Posterior vena cava (tissue), 2 donors: ENCODE data around the gene CDK6. TPM values are rescaled to one million over a fixed set of nuclear protein-coding genes. Genes with fewer than 3 reads are reported as not detected.

Experiments used
- DNase-seq: peaks from one replicate; pipeline ENCODE4 v3.0.0-alpha.2; 2020; ENCODE audit warnings: low spot score
- intact Hi-C, 2 donors: fragments of 100-400 bp; cut with DNase I; formaldehyde crosslinking; loops; one replicate each; pipeline versions ENCODE4 v1.14.1 to v1.14.2; 2022 to 2023
- total RNA-seq, 2 donors: library from RNA; stranded (reverse); fragmentation: NEBNext Ultra II Directional; extraction: Animal tissue kit (Norgen Biotek cat#: 25700); gene quantifications; one replicate each; pipeline ENCODE4 v1.2.1, GENCODE V29; 2021
- donor health status: DM: yes; HTN: yes; CAD: no.
- donor health status: DM: yes; HTN: yes; CAD: no.

The CDK6 gene
- total RNA-seq, 2 donors from 2014 or later = 19.1 to 24.9 TPM

DNA sequence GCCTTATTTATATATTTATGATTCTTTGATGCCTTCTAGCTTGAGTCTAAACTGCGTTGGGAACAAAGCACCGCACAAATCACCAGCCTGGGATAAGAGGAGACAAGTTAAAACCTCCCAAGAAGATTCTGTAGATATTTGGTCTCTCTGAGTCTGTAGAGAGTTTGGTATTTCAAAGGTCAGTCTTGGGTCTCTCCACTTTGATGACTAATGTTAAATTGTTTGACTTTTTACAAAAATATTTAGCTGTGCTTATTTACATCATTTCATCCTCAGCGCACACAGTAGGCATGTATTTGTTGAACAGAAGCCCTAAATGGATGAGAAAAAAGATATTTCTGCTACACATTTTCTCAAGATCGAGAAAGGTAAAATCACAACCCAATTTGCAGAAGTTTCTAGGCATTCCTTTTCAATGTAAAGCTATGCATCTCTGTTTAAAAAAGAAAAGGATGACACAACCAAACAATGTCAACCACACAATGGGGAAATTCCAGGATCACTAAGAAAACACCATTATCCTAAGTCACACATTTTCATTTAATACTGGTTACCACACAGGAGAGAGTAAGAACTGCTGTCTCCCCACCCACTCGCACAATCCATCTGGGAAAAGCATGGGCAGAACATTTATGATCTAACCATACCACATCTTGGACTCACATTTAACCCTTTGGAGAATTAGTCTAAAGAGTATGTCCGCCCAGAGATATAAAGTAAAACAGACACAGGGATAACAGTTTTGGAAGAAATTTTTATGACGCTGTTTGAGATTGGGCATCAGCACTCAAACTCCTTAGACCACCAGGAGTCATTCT is 4.4 kb downstream of the CDK6 start:
- intact Hi-C loops = loop anchor here (5.0 to 10.0 kb wide), 4 partner anchors 135 to 207 kb away; no protein-coding TSS in a partner anchor
- no peak for DNase-seq

DNA sequence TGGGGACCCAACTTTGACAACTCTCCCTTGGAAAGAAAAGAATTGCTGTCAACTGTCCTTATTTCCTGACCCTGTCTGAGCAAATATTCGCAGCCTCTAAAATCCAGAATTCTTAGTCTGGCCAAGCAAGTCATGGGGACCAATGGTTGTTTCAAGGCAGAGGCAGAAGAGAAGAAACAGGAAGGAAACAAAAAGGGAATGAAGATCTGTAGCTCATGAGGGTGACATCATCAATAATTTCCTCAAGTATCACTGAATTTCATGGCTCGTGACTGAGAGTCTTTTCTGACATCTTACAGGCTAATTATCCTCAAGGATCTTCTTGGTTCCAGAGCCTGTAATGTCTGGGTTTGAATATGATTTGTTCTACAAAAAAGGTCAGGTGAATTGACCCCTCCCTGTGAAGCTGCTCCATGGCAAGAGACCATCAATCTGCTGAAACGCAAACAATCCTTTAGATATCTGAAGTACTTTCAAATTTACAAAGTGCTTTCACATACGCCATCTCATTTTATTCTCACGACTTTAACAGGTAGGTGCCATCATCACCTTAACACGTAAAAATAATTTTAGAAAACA is 5.8 kb downstream of the CDK6 start:
- DNase-seq = no peak
- intact Hi-C loops = loop anchor here (5.0 to 10.0 kb wide), 4 partner anchors 133 to 206 kb away; no protein-coding TSS in a partner anchor

DNA sequence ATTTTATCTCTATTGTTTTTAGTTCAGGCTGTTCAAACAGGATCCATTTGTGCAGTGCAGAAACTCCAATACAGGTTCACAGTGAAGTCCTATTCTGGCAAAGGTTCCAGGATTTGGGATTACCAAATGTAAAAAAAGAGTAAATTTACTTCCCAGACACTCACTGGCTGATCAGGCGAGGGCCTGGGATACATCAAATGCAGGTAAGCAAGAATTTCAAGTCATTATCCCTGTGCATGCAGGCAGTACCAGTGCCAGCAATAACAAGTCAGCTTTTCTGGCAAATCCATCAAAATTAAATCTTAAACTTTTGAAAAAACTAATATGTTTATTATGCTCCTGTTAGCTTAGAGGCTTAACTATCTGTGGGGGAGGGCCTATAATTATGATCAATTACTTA is 6.3 kb downstream of the CDK6 start:
- intact Hi-C loops = loop anchor here (5.0 to 10.0 kb wide), 4 partner anchors 133 to 205 kb away; no protein-coding TSS in a partner anchor

DNA sequence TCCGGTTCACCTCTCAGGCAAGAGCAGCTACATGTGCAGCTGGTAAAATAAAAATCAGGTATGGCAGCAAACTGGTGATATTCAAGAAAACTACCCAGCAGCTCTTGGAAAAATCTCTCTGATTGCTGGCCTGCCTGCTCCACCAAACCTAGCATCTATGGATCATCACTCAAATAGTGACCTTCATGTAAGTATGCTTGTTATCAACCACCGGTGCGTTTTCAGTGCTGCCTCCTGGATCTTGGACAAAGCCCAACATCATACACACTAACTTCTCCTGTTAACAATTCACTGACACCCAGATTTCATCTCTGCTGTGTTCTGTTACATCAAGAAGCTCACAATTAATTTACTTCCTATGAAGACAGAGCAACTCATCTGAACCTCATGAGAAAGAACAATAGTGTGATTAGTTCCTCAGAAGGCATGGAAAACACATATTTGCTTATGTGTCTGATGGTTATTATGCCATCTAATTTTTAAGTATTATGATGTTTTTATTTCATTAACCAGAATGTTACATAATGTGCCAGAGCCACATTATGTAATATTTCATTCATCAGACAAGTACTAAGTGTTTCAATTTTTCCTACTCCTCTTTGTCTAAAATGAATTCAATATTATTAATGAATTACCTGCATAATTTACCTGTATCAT is 8.8 kb downstream of the CDK6 start:
- intact Hi-C loops = no loop called here
- no peak for DNase-seq

More for the DNA sequence above, 6.3 kb downstream of the CDK6 start:
- no peak for DNase-seq

DNA sequence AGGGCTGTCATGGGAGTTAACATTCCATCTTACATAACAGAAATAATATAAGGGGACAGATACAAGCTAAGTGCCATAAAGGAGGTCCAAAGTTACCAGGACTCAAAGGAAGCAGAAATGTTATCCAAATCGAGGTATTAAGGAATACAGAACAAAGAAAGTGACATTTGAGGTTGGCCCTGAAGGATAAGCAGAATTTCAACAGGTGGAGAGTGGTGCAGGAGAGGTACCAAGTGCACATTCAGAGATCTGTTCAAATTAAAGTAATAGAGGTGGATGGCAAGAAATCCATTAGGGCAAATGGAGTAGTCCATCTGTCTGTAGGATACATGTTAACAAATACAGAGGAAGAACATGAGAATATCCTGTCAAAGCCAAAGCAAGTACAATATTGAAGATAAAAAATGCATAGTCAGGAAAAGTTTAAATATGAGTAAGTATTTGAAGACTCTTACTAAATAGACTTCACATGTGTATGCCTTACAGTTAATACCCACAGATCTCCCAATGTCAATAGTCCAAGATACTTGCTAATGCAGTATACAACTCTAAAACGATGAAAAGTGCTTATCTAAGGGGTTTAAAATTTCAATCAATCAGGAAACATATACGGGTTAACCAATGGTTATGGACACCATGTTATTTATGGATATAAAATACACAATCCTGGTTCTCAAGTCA is 10.0 kb downstream of the CDK6 start:
- intact Hi-C loops = no loop called here
- no peak for DNase-seq

DNA sequence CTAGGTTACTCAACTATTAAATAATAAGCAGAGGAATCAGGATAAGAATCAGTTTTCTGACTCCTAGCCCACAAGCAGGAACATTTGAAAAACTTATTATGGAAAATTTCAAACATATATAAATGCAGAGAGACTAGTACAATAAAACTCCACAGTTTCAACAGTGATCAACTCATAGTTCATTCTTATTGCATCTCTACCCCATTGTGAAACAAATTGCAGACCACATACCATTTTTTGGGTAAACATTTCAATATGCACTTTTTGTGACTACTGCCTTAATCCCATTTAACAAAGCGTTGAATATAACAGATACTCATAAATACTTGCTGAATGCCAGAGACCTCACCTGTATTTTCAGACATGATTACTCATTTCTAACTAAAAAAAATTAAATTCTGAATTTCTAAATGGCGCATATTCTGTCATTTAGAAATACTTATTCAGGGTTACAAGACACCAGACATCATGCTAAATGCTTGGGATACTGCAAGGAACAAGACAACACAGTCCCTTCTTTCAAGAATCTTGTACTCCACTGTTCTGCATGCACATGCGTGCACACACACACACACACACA is 11.4 kb downstream of the CDK6 start:
- intact Hi-C loops = no loop called here
- no peak for DNase-seq

DNA sequence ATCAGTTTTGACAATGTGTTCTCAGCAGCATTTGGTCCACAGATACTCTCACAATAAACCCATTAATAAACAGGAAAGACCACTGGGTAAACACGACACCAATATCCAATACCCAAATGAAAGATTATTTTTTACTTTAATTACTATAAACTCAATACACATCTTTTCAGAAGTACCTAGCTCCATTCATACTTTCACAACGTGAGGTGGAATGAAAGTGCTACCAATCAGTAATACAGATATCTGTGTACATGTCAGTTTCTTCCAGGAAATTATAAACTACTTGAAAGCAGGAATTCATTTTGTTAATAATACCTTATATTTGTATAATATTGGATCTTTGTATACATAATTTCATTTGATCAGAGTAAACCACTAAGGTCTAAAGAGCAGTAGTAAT is 11.9 kb downstream of the CDK6 start:
- DNase-seq = no peak
- intact Hi-C loops = no loop called here

DNA sequence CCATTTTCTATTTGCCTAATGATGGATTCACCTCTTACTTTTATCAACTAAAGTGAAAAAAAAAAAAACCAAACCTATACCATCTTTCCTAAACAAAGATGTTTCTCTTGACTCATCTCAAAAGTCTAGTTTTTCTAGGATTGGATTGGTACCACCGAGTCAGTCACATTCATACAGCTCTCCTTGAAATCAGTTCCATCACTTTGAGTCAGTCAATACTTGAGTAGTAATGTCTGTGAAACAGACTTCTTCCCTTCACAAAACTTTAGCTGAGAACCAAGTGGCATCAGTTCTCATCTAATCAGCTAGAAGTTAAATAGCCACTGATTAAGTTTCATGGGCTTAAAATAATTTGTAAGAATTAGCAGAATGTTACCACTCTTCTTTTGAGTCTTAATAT is 13.3 kb downstream of the CDK6 start:
- intact Hi-C loops = no loop called here
- DNase-seq = no peak

DNA sequence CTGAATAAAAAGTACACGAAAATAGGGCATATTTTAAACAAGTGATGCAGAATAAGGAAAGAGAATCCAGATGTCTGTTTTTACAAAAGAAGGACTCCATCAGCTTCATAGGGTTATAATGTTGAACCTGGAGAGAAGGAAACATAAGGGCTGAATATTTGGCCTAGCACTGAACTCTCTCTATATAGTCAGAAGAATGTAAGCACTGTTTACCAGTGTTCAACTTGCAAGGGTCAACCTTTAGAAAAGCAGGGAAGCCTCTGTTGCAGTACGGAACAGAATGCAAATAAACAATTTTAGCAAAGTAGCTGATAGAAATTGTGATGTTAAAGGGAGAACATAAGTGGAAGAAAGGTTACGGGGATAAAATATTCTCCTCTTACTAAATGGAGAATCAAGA is 16.2 kb downstream of the CDK6 start:
- intact Hi-C loops = no loop called here

DNA sequence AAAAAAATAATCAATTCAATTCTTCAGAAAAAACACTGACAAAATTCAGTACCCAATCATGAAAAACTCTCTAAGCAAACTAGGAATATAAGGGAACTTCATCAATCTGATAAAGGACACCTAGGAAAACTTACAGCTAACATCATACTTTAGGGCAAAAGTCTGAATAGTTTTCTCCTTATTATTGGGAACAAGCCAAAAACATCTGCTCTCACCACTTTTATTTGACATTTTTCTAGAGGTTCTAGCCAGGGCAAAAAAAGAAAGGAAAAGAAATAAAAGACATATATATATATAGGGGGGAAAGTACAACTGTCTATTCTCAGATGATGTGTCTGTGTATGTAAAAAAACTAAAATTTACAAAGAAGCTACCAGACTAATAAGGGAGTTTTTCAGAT is 19.0 kb downstream of the CDK6 start:
- intact Hi-C loops = no loop called here
- DNase-seq = no peak

More for the DNA sequence above, 16.2 kb downstream of the CDK6 start:
- DNase-seq = no peak

DNA sequence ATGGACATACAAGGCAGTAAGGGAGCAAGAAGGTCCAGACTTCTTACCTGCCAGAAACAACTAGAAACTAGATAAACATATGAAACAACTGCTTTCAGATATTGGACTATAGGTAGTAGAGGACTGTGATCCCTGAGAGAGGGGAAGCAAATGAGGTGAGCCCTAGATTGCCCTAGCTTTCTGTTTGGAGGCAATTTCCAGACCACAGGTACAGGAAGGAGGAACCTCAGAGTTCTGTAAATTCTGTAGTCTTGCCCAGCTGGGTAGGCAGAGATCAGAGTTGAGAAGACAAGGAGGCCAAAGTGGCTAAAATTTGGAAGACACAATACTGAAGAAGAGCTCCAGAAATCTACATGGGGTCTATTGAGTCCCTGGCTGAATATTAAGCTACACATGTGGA is 21.0 kb downstream of the CDK6 start:
- intact Hi-C loops = no loop called here
- DNase-seq = no peak

DNA sequence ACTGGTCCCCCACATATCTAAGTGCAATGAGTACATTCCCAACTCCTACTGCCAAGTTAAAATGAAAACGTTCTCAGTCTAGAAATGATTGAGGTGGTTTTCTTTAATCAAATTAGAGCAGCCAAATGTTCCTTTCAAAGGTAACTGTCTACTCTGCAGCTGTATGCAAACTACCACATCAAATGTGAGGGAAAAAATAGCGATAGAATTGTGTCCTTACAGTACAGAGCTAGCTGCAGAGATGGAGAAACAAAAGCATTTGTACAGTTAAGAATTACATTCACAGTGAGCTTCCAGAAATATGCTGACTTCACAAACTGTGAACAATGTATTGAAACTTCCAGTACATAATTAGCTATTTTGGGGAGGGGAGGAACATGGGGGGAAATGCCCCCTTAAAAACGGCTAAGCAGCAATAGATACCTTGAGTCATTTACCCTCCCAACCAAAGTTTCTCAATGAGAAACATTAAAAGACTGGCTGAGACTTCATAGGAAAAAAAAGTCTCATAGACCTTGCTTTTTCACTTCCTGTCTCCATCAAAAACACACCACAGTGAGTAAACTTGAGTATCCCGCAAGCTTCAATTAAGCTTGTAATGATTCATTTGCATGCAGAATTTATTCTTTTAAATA is 22.9 kb downstream of the CDK6 start:
- intact Hi-C loops = no loop called here
- no peak for DNase-seq

DNA sequence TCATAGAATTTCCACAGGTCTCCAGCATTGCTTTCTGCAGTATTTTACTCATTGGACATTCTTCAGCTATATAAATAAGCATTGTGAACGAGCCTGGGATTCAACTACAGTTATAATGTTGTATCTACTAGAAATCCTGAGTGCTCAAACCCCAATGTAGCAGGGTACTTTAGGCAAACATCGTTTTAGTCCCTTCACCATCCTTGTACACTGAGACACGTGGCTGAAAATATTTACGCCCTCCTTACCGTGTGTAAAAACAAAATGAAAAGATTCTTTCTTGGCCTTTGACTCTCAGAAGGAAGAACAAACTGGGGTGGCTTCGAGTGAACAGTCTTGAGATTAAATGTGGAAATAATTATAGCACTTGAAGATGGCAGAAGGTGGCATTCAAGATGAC is 25.2 kb downstream of the CDK6 start:
- intact Hi-C loops = no loop called here

DNA sequence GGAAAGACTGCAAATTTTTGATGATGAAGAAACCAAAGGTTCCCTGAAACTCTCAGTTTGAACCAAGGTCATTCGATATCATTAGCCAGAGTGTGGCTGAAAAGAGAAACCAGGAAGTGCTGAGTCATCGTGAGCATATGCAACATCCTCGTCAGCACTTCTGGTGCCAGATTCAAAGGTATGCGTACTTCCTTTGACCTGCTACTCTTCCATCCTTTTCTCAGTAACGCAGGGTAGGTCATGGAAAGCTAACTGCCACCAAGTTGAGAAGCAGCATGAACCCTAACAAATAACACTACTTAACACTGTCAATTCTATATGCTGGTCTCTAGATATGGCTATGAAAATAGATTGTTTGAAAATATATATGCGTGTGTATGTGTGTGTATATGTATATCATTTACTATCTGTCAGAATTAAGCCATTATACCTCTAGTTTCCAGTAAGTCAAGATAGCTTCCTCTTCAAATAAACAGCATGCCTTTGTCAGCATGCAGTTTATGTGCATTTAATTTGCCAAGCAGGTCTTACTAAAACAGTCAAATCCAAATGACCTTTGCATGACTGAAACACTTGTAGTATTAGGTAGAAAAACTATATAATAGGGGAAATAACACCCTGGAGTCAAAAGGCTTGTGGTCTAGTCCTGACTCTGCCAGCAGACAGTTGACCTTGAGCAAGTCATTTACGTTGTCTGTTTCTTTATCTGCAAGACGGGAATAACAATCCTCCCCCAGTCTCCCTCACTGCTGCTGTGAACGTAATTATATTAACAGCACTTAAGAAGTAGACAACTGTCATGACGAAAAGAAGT is 26.4 kb downstream of the CDK6 start:
- no peak for DNase-seq
- intact Hi-C loops = no loop called here

More for the DNA sequence above, 25.2 kb downstream of the CDK6 start:
- DNase-seq = no peak

DNA sequence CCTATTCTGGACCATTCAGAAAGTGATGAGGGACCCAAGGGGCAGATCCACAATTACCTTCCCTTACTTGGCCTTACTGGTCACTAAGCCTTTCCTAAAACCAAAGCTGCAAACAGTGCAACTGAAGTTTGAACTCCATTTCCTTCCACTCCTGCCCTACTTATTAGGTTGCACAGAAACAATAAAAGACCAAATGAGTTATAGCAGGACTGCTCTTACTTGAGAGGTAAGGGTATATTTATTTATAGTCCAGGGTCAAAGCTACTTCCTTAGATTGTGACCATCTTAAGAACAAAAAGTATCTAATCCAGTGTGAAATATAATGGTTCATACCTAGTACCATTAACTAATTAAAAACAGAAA is 27.0 kb downstream of the CDK6 start:
- intact Hi-C loops = no loop called here

DNA sequence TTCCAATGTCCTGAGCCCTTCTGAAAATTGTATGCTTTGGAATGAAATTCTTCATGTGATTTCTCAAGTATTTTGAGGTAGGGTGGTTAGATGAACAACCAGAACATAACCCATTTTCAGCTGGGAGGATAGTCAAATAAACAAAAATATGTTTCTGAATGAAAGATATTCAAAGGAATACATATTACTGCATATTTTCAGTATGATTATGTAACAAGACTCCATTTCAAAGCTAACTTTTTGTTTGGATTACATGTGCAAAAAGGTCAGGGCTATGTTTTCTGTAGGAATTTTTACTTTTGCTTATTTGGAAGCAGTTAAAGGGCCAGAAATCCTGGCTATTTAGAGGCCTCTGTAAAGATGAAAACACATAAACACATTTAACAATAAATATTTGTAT is 27.7 kb downstream of the CDK6 start:
- intact Hi-C loops = no loop called here
- DNase-seq = no peak

More for the DNA sequence above, 27.0 kb downstream of the CDK6 start:
- DNase-seq = no peak

DNA sequence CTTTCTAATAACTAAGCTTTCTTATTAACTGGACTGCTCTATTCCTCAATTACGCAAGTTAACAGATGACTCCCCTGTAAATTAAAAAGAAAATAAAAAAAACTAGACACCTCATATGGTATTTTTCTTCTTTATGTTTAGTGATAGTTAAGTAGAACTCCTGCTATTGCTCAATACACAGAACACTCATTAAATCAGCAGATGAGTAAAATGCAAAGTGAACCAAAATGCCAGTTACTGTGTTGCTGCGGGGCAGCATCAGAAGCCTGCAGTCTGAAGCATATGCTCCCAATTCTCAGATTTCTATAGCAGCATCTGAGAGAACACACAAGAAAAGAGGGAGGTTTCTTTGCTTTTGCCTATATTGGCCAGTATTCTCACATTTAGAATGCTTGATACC is 28.4 kb downstream of the CDK6 start:
- no peak for DNase-seq
- intact Hi-C loops = no loop called here

DNA sequence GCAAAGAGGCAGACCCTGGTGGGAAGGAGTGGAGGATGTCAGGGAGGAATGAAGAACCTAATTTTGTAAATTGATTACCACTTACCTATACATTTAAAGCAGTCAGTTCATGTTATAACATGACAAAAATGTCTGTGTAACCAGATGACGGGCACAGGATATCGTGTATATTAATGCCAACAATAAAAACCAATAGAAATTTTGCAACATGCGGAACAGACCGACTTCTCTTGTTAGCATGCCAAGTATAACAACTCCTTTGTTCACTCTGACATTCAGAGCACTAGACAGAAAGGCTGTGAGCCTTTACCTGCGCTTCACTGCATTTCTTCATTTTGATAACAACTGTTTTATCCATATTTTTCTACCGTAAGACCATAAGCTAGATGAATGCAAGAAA is 29.9 kb downstream of the CDK6 start:
- intact Hi-C loops = no loop called here
- no peak for DNase-seq
